Activated naive CD8-positive, alpha-beta T cell treated with anti-CD3 and anti-CD28 coated beads, Interleukin-2, amount 50 U/mL, for 16 hours (primary cell): ENCODE data around the gene ARHGDIA.

Source experiments
- DNase-seq: peaks from one replicate; pipeline ENCODE4 v3.0.0-alpha.2; 2020; ENCODE audit warnings: low read depth, low spot score

The ARHGDIA gene

GRCh38 chr17:81906476-81907218 is 35.5 kb upstream of the ARHGDIA start:
- no peak for DNase-seq

DNA sequence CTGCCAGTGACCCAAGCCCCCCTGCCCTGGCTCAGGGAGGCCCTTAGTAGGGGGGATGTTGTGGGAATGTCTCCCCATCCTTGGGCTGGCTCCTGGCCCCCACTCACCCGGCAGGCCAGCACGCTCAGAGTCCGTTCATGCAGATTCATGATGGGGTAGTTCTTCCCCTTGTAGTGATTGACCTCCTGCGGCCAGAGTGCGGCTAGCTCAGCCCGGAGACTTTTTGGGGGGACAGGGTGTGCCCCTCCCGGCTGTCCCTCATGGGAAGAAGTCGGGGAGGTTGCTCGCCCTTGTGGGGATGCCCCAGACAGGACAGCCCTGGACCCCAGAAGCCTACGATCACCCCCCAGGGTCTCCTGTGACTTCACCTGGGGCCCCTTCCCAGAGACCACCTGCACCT is 34.9 kb upstream of the ARHGDIA start:
- no peak for DNase-seq

DNA sequence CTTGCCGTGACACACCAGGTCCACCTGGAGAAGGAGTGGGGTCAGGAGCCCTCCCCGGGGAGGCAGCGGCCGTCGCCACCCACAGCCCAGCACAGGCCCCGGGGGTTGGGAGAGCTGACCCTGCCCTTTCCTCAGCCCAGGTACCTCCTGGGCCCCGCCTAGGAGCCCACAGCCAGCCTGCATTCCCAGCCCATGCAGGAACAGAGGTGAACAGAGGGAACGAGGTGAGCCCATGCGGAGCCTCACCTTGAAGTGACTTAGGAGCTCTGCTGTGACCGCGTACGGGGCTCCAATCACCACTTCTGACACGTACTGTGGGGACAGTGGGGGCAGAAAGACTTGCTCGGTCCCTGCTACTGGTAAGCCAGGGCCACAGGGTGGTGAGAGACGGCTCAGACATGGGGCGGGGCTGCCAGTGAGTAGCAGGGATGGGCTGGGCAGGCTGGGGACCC is 34.3 kb upstream of the ARHGDIA start:
- DNase-seq: no peak

GRCh38 chr17:81904600-81905423 is 33.7 kb upstream of the ARHGDIA start:
- no peak for DNase-seq

- no peak for DNase-seq
These were observed 32.9 kb upstream of the ARHGDIA start for GRCh38 chr17:81903896-81904599.

- DNase-seq: no peak
These were observed 32.3 kb upstream of the ARHGDIA start for GRCh38 chr17:81903415-81903831.

DNA sequence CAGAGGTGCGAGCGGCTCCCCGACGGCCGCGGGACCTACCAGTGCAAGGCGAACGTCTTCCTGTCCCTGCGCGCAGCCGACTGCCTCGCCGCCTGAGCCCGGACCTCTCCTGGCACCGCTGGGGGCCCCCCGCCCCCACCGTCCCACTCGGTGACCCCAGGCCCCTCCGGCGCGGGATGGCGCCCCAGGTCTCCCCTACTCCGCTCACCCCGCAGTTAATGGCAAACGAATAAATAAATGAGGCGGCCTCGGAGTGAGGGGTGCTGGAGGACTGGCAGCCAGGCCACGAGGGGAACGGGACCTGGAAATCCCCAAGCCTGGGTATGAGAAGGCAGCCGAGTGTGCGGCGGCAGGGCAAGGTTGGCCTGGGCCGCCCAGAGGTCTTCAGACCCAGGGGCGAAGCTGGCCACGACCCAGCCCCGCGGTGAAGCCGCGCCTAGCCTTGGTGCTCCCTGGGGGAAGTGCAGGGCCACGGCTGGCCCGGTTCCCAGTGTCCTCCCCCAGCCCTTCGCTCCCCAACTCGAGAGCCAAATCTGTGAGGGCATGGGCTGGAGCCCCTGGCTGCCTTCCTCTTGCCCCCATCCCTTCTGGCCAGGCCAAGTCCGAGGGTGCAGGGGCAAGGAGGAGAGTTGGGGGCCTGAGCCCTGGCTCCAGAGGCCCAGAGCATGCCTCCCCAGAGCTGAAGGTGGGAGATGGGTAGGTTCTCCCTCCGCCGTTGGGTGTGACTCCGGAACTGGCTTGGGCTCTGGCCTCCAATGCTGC is 31.7 kb upstream of the ARHGDIA start:
- no peak for DNase-seq

GRCh38 chr17:81902023-81902652 is 31.0 kb upstream of the ARHGDIA start, which contains the start of gene NPB:
TSS of gene NPB (plus strand) at chr17:81902238. CDS start at chr17:81902278, 40 bp downstream.
- DNase-seq: no peak

- DNase-seq: no peak
These were observed 30.3 kb upstream of the ARHGDIA start for GRCh38 chr17:81901167-81902022.

- DNase-seq: no peak
These were observed 29.2 kb upstream of the ARHGDIA start for GRCh38 chr17:81900181-81900820.

DNA sequence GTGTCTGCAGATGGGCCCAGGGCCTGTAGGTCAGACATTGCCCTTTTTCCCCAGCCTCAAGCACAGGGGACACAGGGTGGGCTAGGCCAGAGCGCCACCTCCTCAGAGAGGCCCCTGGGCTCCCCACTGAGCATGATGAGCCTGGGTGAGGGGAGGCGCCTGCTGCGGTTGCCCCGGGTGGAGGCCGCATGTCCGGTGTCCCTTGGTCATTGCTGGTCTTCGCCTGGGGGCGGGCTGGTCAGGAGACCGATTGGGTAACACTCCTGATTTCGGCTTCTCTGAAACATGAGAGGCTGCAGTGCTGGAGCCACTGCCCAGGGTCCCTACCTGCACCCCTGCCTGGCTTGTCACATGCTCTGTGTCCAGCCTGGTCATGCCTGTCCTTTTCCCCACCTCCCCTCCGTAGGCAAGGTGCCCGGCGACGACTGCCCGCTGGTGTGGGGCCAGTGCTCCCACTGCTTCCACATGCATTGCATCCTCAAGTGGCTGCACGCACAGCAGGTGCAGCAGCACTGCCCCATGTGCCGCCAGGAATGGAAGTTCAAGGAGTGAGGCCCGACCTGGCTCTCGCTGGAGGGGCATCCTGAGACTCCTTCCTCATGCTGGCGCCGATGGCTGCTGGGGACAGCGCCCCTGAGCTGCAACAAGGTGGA is 28.5 kb upstream of the ARHGDIA start:
- no peak for DNase-seq

GRCh38 chr17:81898885-81899284 is 27.7 kb upstream of the ARHGDIA start:
- no peak for DNase-seq

DNA sequence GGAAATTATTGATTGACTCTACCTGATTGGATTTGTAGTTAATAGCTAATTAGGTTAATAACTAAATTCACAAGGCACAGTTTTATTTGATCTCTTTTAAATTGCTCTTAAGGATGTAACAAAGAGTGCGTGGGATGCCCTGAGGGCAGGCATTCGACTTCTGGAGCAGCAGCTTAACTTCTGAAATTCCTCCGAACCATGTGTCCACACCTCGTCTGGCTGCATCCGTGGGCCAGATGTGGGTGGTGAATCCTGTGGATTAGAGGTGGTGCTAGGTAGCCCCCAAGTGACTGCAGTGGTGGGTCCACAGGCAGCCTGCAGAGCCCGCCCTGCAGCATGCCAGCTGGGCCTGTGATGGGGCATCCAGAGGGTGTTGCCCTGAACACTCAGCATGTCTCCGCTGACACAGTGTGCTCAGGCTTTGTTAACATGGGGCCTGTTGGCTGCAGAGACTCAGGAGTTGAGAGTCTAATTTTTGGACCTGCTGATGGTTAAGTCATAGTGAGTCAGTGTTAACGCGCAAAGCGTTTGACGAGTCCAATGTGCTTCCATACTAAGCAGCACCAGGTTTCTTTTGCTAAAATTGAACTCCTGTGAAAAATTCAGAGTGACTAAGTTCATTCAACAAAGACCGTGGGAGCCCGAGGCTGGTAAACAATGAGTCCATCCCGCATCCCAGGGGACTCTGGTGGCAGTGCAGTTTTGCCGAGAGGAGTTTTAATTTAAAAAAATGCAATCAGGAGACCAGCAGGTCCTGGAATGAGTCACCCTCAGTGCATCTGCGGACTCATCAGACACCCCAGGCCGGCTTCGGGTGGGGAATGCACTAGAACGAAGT is 27.1 kb upstream of the ARHGDIA start:
- no peak for DNase-seq

GRCh38 chr17:81895400-81895799 is 24.3 kb upstream of the ARHGDIA start:
- no peak for DNase-seq

DNA sequence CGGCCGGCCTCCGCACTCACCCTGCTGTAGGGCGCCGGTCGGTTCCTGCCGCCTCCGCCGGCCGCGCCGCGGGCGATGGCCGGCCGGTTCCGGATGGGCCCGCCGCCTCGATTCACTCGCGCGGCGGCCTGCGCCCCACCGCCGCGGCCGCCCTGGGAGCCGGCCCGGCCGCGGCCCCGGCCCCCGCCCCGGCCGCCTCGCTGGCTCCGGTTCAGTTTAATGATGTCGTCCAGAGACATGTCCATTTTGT is 20.1 kb upstream of the ARHGDIA start:
- no peak for DNase-seq

DNA sequence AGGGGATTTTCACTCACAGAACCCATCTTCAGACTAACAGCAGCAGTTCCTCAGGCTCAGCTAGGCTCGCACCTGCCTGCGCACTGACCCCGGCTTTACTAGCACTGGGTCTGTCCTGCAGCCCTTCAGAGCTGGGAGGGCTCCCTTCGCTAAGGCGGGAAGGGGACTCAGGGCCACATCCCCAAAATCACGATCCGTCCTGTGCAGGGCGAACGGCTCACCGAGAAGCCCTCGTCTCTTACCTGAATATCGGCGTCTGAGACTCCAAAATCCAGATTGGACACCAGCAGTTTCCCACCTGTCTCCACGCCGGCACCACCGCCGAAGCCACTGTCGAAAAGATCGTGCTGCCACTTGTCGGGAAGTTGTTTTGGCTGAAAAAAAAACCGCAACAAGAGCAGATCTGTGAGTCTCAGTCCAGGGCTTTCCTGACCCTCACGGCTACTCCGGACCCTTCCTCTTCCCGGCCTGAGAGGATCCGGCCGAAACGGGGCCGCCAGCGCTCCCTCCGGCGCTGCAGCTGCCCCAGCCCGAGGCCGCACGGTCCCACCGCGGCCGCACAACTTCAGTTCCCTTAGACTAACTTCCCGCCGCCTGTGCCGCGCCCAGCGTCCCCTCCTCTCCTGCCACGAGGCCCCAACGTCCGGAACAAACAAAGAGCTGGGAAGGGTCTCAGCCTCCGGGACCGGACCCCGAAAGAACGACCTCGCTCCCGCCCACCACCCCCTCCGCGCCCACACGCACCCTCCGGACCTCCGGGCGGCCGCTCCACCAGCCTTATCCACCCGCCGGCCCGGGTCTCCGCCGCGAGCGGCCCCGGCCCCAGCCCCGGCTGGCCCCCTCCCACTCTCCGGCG is 19.5 kb upstream of the ARHGDIA start:
- no peak for DNase-seq

GRCh38 chr17:81889602-81890001 is 18.5 kb upstream of the ARHGDIA start:
- DNase-seq: no peak
